Measurements from ENCODE around the gene ANK2. TPM values are rescaled to one million over a fixed set of nuclear protein-coding genes. Genes with fewer than 3 reads are reported as not detected.
A peak's percentile ranks its signal among the peaks of the same experiment; 100 is the strongest.

ANK2 gene
- 13.8 TPM for polyA plus RNA-seq (2013, experiment 1 of 2)
- 13.4 TPM for polyA plus RNA-seq (2013, experiment 2 of 2)

DNA sequence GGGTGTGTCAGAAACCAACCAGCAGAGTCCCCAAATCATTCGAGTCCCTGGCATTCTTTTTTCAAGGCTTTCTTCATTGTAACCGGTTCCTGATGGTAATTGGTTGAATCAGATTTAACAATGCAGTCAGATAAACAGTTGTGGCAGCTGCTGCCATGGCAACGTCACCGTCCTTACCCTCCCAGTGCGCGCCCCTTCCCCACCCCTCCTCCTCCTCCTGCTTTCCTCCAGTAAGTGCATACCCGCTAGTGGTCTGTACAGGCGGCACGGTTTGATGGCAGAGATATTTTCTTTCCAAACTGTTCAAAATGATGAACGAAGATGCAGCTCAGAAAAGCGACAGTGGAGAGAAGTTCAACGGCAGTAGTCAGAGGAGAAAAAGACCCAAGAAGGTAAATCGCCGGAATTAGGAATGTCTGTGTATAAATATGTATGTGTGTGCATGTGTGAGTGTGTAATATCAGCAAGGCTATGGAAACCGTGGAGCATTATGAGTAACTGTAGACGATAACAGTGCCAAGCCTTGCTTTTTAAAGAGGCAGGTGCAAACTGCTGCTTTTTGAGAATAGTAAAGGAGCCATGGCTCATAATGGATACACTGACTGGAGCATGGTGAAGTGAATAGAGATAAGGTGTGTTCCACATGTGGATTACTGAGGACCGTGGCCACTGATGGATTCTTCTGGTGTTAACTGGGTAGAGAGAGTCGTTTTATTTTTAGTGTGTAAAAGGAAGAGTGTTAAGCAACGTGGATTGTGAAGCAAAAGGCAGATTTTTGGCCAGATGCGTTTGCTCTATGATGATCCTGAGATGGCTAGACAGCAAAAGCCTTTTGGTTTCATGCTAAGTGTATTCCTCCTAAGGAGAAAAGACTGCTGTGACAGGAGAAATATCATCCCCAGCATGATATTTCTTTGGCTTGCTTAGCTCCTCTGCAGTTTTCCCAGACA, at the start of gene ANK2:
Gene ANK2 (plus strand): TSS at position 233 of the 950 bp plus-strand sequence. CDS start 76 bp downstream, at position 309.
- Histone ChIP-seq H3K27ac (ENCODE audit: low read length, poor library complexity, severe bottlenecking) (no peak within 1 kb of the TSS), H3K14ac (ENCODE audit: low read length in 2 of 2) (no peak within 1 kb of the TSS), H4K91ac (ENCODE audit: low read length) (no peak within 1 kb of the TSS), H3K4me3 (ENCODE audit: insufficient read depth in 1 of 2, low read depth in 1 of 2, low read length in 2 of 2) (peak within 1 kb of the TSS in 1 of 2 experiments; percentile 30), H2BK15ac (ENCODE audit: low read depth, poor library complexity, severe bottlenecking) (no peak within 1 kb of the TSS), H3K23ac (ENCODE audit: low read length in 2 of 2) (no peak within 1 kb of the TSS), H3K9me3 (ENCODE audit: control insufficient read depth, low read length) (no peaks in the 10 kb centered on the region), H2AFZ (ENCODE audit: low read depth, low read length) (no peak within 1 kb of the TSS), H3K79me1 (replicated peaks; ENCODE audit: low read length, poor library complexity, severe bottlenecking) (peaks cover 1% of the 10 kb centered on the region), H4K8ac (ENCODE audit: low read length) (no peak within 1 kb of the TSS), H2BK5ac (ENCODE audit: low read depth, low read length, poor library complexity, severe bottlenecking) (no peak within 1 kb of the TSS), H3K36me3 (ENCODE audit: control insufficient read depth in 1 of 2, insufficient read depth in 2 of 2, low read depth in 1 of 2, low read length in 2 of 2) (no peaks in the 10 kb centered on the region), H3K4me1 (ENCODE audit: control insufficient read depth, insufficient read depth, low read depth, low read length) (peaks cover 3% of the 10 kb centered on the region), H3K9ac (ENCODE audit: low read length) (peak within 1 kb of the TSS; percentile 33), H3K27me3 (ENCODE audit: control insufficient read depth in 1 of 2, insufficient read depth in 1 of 2, low read length in 2 of 2) (no peaks in the 10 kb centered on the region), H3K18ac (ENCODE audit: low read depth in 1 of 2, low read length in 2 of 2) (no peak within 1 kb of the TSS), H2BK12ac (ENCODE audit: low read length in 2 of 2) (no peak within 1 kb of the TSS), H2AK5ac (ENCODE audit: low read length, severe bottlenecking) (no peak within 1 kb of the TSS), H2BK120ac (ENCODE audit: low read depth, low read length) (no peak within 1 kb of the TSS), H3K4ac (ENCODE audit: low read depth in 1 of 2, low read length in 2 of 2) (no peak within 1 kb of the TSS), H3K4me2 (ENCODE audit: low read length, poor library complexity, severe bottlenecking) (peak within 1 kb of the TSS; percentile 20)
- no peak for DNase-seq
- 56% methylated on average over 20 of the region's 20 CpGs for WGBS

DNA sequence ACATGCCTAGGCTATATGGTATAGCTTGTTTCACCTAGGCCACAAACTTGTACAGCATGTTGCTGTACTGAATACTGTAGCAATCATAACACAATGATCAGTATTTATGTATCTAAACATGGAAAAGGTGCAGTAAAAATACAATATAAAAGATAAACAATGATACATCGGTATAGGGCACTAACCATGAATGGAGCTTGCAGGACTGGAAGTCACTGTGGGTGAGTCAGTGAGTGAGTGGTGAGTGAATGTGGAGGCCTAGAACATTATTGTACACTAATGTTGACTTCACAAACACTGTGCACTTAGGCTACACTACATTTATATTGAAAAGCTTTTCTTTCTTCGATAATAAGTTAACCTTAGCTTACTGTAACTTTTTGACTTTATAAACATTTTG, 45.6 kb upstream of the ANK2 start:
- Histone ChIP-seq H2BK5ac (ENCODE audit: low read depth, low read length, poor library complexity, severe bottlenecking) (no peak overlapping the region), H3K4ac (ENCODE audit: low read depth in 1 of 2, low read length in 2 of 2) (no peak overlapping the region), H4K8ac (ENCODE audit: low read length) (no peak overlapping the region), H2AFZ (ENCODE audit: low read depth, low read length) (no peak overlapping the region), H3K27ac (ENCODE audit: low read length, poor library complexity, severe bottlenecking) (no peak overlapping the region), H3K79me1 (replicated peaks; ENCODE audit: low read length, poor library complexity, severe bottlenecking) (no peaks in the 10 kb centered on the region), H2BK15ac (ENCODE audit: low read depth, poor library complexity, severe bottlenecking) (no peak overlapping the region), H3K36me3 (ENCODE audit: control insufficient read depth in 1 of 2, insufficient read depth in 2 of 2, low read depth in 1 of 2, low read length in 2 of 2) (no peaks in the 10 kb centered on the region), H3K18ac (ENCODE audit: low read depth in 1 of 2, low read length in 2 of 2) (no peak overlapping the region), H3K27me3 (ENCODE audit: control insufficient read depth in 1 of 2, insufficient read depth in 1 of 2, low read length in 2 of 2) (no peaks in the 10 kb centered on the region), H4K91ac (ENCODE audit: low read length) (no peak overlapping the region), H3K4me2 (ENCODE audit: low read length, poor library complexity, severe bottlenecking) (no peak overlapping the region), H3K9ac (ENCODE audit: low read length) (no peak overlapping the region), H2BK120ac (ENCODE audit: low read depth, low read length) (no peak overlapping the region), H3K4me3 (ENCODE audit: insufficient read depth in 1 of 2, low read depth in 1 of 2, low read length in 2 of 2) (no peak overlapping the region), H3K23ac (ENCODE audit: low read length in 2 of 2) (no peak overlapping the region), H2BK12ac (ENCODE audit: low read length in 2 of 2) (no peak overlapping the region), H3K4me1 (ENCODE audit: control insufficient read depth, insufficient read depth, low read depth, low read length) (no peaks in the 10 kb centered on the region), H2AK5ac (ENCODE audit: low read length, severe bottlenecking) (no peak overlapping the region), H3K9me3 (ENCODE audit: control insufficient read depth, low read length) (no peaks in the 10 kb centered on the region), H3K14ac (ENCODE audit: low read length in 2 of 2) (no peak overlapping the region)
- 83% methylated on average over 1 of the region's 2 CpGs for WGBS
- DNase-seq: no peak

DNA sequence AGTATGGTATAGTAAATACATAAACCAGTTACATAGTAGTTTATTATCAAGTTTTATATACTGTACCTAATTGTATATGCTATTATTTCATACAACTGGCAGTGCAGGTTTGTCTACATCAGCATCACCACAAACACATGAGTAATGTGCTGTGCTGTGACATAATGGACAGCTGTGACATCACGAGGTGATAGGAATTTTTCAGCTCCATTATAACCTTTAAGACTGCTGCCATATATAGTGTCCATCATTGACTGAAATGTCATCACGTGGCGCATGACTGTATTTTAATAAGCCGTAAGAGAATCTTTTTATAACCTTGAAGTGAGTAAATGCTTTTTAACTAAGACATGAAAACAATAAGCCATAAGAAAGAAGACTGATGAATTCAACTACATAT, 44.8 kb upstream of the ANK2 start:
- no peaks in the 10 kb centered on the region for H3K79me1 ChIP-seq (replicated peaks; ENCODE audit: low read length, poor library complexity, severe bottlenecking)
- H4K8ac ChIP-seq (ENCODE audit: low read length): no peak overlapping the region
- no peak overlapping the region for H2BK120ac ChIP-seq (ENCODE audit: low read depth, low read length)
- H3K4me3 ChIP-seq (ENCODE audit: insufficient read depth in 1 of 2, low read depth in 1 of 2, low read length in 2 of 2): no peak overlapping the region
- H3K23ac ChIP-seq (ENCODE audit: low read length in 2 of 2): no peak overlapping the region
- no peaks in the 10 kb centered on the region for H3K36me3 ChIP-seq (ENCODE audit: control insufficient read depth in 1 of 2, insufficient read depth in 2 of 2, low read depth in 1 of 2, low read length in 2 of 2)
- H2BK5ac ChIP-seq (ENCODE audit: low read depth, low read length, poor library complexity, severe bottlenecking): no peak overlapping the region
- no peaks in the 10 kb centered on the region for H3K4me1 ChIP-seq (ENCODE audit: control insufficient read depth, insufficient read depth, low read depth, low read length)
- H2AK5ac ChIP-seq (ENCODE audit: low read length, severe bottlenecking): no peak overlapping the region
- DNase-seq: no peak
- H3K27ac ChIP-seq (ENCODE audit: low read length, poor library complexity, severe bottlenecking): no peak overlapping the region
- H4K91ac ChIP-seq (ENCODE audit: low read length): no peak overlapping the region
- 71% methylated on average over 1 of the region's 4 CpGs for WGBS
- H3K27me3 ChIP-seq (ENCODE audit: control insufficient read depth in 1 of 2, insufficient read depth in 1 of 2, low read length in 2 of 2): no peaks in the 10 kb centered on the region
- H3K9ac ChIP-seq (ENCODE audit: low read length): no peak overlapping the region
- H3K4me2 ChIP-seq (ENCODE audit: low read length, poor library complexity, severe bottlenecking): no peak overlapping the region
- no peak overlapping the region for H3K18ac ChIP-seq (ENCODE audit: low read depth in 1 of 2, low read length in 2 of 2)
- H3K4ac ChIP-seq (ENCODE audit: low read depth in 1 of 2, low read length in 2 of 2): no peak overlapping the region
- no peaks in the 10 kb centered on the region for H3K9me3 ChIP-seq (ENCODE audit: control insufficient read depth, low read length)
- no peak overlapping the region for H3K14ac ChIP-seq (ENCODE audit: low read length in 2 of 2)
- H2AFZ ChIP-seq (ENCODE audit: low read depth, low read length): no peak overlapping the region
- no peak overlapping the region for H2BK12ac ChIP-seq (ENCODE audit: low read length in 2 of 2)
- no peak overlapping the region for H2BK15ac ChIP-seq (ENCODE audit: low read depth, poor library complexity, severe bottlenecking)

DNA sequence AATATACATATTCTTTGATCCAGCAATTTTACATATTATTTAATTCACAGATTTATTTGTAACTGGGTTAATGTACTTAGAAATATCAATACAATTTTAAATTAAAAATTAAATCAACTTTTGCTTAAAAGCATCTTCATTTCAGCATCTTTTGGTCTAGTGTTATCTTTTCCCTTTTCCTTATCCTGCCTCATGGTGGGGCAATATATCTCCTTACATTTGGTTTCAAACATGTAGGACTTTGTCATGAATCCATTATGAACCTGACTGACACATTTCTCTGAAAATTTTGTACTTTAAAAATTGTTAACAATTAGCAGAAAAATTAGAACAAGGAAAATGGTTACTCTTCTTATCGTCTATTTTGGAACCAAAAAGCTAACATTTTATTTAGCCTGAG, 42.8 kb upstream of the ANK2 start:
- no peak for DNase-seq
- Histone ChIP-seq H4K8ac (ENCODE audit: low read length) (no peak overlapping the region), H2BK120ac (ENCODE audit: low read depth, low read length) (no peak overlapping the region), H2BK15ac (ENCODE audit: low read depth, poor library complexity, severe bottlenecking) (no peak overlapping the region), H3K4me2 (ENCODE audit: low read length, poor library complexity, severe bottlenecking) (no peak overlapping the region), H3K4me1 (ENCODE audit: control insufficient read depth, insufficient read depth, low read depth, low read length) (no peaks in the 10 kb centered on the region), H2BK5ac (ENCODE audit: low read depth, low read length, poor library complexity, severe bottlenecking) (no peak overlapping the region), H4K91ac (ENCODE audit: low read length) (no peak overlapping the region), H3K14ac (ENCODE audit: low read length in 2 of 2) (no peak overlapping the region), H2AFZ (ENCODE audit: low read depth, low read length) (no peak overlapping the region), H2AK5ac (ENCODE audit: low read length, severe bottlenecking) (no peak overlapping the region), H3K27me3 (ENCODE audit: control insufficient read depth in 1 of 2, insufficient read depth in 1 of 2, low read length in 2 of 2) (no peaks in the 10 kb centered on the region), H3K9ac (ENCODE audit: low read length) (no peak overlapping the region), H3K18ac (ENCODE audit: low read depth in 1 of 2, low read length in 2 of 2) (no peak overlapping the region), H3K36me3 (ENCODE audit: control insufficient read depth in 1 of 2, insufficient read depth in 2 of 2, low read depth in 1 of 2, low read length in 2 of 2) (no peaks in the 10 kb centered on the region), H3K27ac (ENCODE audit: low read length, poor library complexity, severe bottlenecking) (no peak overlapping the region), H3K79me1 (replicated peaks; ENCODE audit: low read length, poor library complexity, severe bottlenecking) (no peaks in the 10 kb centered on the region), H2BK12ac (ENCODE audit: low read length in 2 of 2) (no peak overlapping the region), H3K4me3 (ENCODE audit: insufficient read depth in 1 of 2, low read depth in 1 of 2, low read length in 2 of 2) (no peak overlapping the region), H3K4ac (ENCODE audit: low read depth in 1 of 2, low read length in 2 of 2) (no peak overlapping the region), H3K23ac (ENCODE audit: low read length in 2 of 2) (no peak overlapping the region), H3K9me3 (ENCODE audit: control insufficient read depth, low read length) (no peaks in the 10 kb centered on the region)
- WGBS: 80% methylated on average over 1 of the region's 1 CpG

Measured in mesenchymal stem cell (in vitro differentiated cells and primary cell).